IMR-90 (cell line): ENCODE data around the gene FTSJ3. TPM values are rescaled to one million over a fixed set of nuclear protein-coding genes. Genes with fewer than 3 reads are reported as not detected.

Source experiments
- ATAC-seq: fragments of 200-7000 bp; cut with Tn5 transposase; 2 replicates; pipeline ENCODE4 v1.9.1; 2020; ENCODE audit warnings: low read depth, mild to moderate bottlenecking, moderate library complexity
- BruUV-seq: library from RNA; stranded (reverse); fragments of 400-500 nt; replicated peaks from 2 replicates; lab custom pipeline; 2021; lab: Mats Ljungman, UMichigan
- CTCF ChIA-PET: fragments of 300-600 bp; formaldehyde crosslinking; extraction: SDS; loops from one replicate; lab custom pipeline; 2021; ENCODE audit warnings: antibody characterized with exemption; lab: Yijun Ruan, JAX
- POLR2A ChIA-PET: fragments of 300-600 bp; sonication (Branson Sonifier 250); formaldehyde crosslinking; loops from one replicate; lab custom pipeline; 2022; ENCODE audit warnings: antibody characterized with exemption; ENCODE audit not compliant: unreplicated experiment; lab: Charles Lee
- DNase-seq: peaks from one replicate; pipeline ENCODE4 v3.0.0; 2013
- H2AFZ ChIP-seq: replicated peaks from 2 replicates; pipeline ENCODE3; 2013; ENCODE audit warnings: low read length, mild to moderate bottlenecking; ENCODE audit not compliant: poor library complexity
- H2AK5ac ChIP-seq: 2 replicates; pipeline ENCODE4 v1.6.1; 2013; ENCODE audit warnings: low read depth, low read length, inconsistent platforms
- H2AK9ac ChIP-seq: replicated peaks from 2 replicates; pipeline ENCODE3; 2013; ENCODE audit warnings: mild to moderate bottlenecking, low read depth, low read length, moderate library complexity; ENCODE audit not compliant: poor library complexity
- H2BK120ac ChIP-seq: 2 replicates; pipeline ENCODE4 v1.6.1; 2013; ENCODE audit warnings: low read depth, low read length, inconsistent platforms
- H2BK15ac ChIP-seq: 3 replicates; pipeline ENCODE4 v1.6.1; 2013; ENCODE audit warnings: low read depth, low read length, inconsistent platforms
- H2BK20ac ChIP-seq: 2 replicates; pipeline ENCODE4 v1.6.1; 2013; ENCODE audit warnings: low read depth, mild to moderate bottlenecking, inconsistent platforms, low read length, moderate library complexity
- H2BK5ac ChIP-seq: 2 replicates; pipeline ENCODE4 v1.6.1; 2013; ENCODE audit warnings: mild to moderate bottlenecking, low read depth, low read length, inconsistent platforms; ENCODE audit not compliant: poor library complexity, severe bottlenecking
- H3K14ac ChIP-seq: replicated peaks from 2 replicates; pipeline ENCODE4 v1.6.1; 2013; ENCODE audit warnings: low read depth, low read length, inconsistent platforms
- H3K18ac ChIP-seq: 2 replicates; pipeline ENCODE4 v1.6.1; 2013; ENCODE audit warnings: low read depth, low read length, control low read depth
- H3K23ac ChIP-seq: 2 replicates; pipeline ENCODE4 v1.6.1; 2013; ENCODE audit warnings: low read depth, low read length, inconsistent platforms
- H3K27ac ChIP-seq: 2 replicates; pipeline ENCODE4 v1.5.1; 2013; ENCODE audit warnings: mild to moderate bottlenecking, control low read depth, low read length; ENCODE audit not compliant: insufficient read depth
- H3K27me3 ChIP-seq: 2 replicates; pipeline ENCODE4 v1.6.1; 2013; ENCODE audit warnings: low read length; ENCODE audit not compliant: control insufficient read depth, insufficient read depth
- H3K36me3 ChIP-seq: 2 replicates; pipeline ENCODE4 v1.6.1; 2013; ENCODE audit warnings: low read length, mixed read lengths; ENCODE audit not compliant: control insufficient read depth, insufficient read depth
- H3K4ac ChIP-seq: 2 replicates; pipeline ENCODE4 v1.6.1; 2013; ENCODE audit warnings: low read depth, low read length, inconsistent platforms
- H3K4me1 ChIP-seq: 2 replicates; pipeline ENCODE4 v1.6.1; 2013; ENCODE audit warnings: low read length, mixed read lengths; ENCODE audit not compliant: control insufficient read depth, insufficient read depth
- H3K4me2 ChIP-seq: 2 replicates; pipeline ENCODE4 v1.6.1; 2013; ENCODE audit warnings: low read depth, mild to moderate bottlenecking, control low read depth, low read length, moderate library complexity
- H3K4me3 ChIP-seq: 2 replicates; pipeline ENCODE4 v1.5.1; 2013; ENCODE audit warnings: low read depth, mild to moderate bottlenecking, control low read depth, low read length, moderate library complexity; ENCODE audit not compliant: insufficient read depth
- H3K56ac ChIP-seq: 2 replicates; pipeline ENCODE4 v1.6.1; 2013; ENCODE audit warnings: low read length, inconsistent platforms; ENCODE audit not compliant: insufficient read depth; ENCODE audit errors: extremely low read depth
- H3K79me1 ChIP-seq, 2 experiments: 2 replicates each; pipeline ENCODE4 v1.6.1; 2013; ENCODE audit warnings: low read length in 2 of 2, inconsistent platforms in 1 of 2, low read depth in 1 of 2
- H3K9ac ChIP-seq: 2 replicates; pipeline ENCODE4 v1.6.1; 2013; ENCODE audit warnings: low read depth, low read length, control low read depth
- H3K9me1 ChIP-seq: 2 replicates; pipeline ENCODE4 v1.6.1; 2013; ENCODE audit warnings: low read length, inconsistent platforms; ENCODE audit not compliant: insufficient read depth
- H3K9me3 ChIP-seq: 2 replicates; pipeline ENCODE4 v1.6.1; 2013; ENCODE audit warnings: low read length; ENCODE audit not compliant: control insufficient read depth, insufficient read depth
- H4K20me1 ChIP-seq: 2 replicates; pipeline ENCODE4 v1.6.1; 2013; ENCODE audit warnings: low read length, inconsistent platforms; ENCODE audit not compliant: insufficient read depth
- H4K5ac ChIP-seq: 2 replicates; pipeline ENCODE4 v1.6.1; 2013; ENCODE audit warnings: mild to moderate bottlenecking, low read depth, low read length, control low read depth
- H4K8ac ChIP-seq, 2 experiments: 2 replicates each; pipeline ENCODE4 v1.6.1; 2013; ENCODE audit warnings: low read depth in 2 of 2, low read length in 2 of 2, control low read depth in 1 of 2, inconsistent platforms in 1 of 2
- H4K91ac ChIP-seq: 2 replicates; pipeline ENCODE4 v1.6.1; 2013; ENCODE audit warnings: low read depth, low read length, inconsistent platforms; ENCODE audit not compliant: insufficient read depth
- BHLHE40 ChIP-seq: fragments of 150-350 bp; IDR thresholded peaks from 2 replicates; pipeline ENCODE4 v1.6.1; 2016; ENCODE audit warnings: mild to moderate bottlenecking, low read depth, low read length
- CHD1 ChIP-seq: IDR thresholded peaks from 2 replicates; pipeline ENCODE4 v1.6.1; 2012; ENCODE audit warnings: low read depth, low read length, improper control_type of control experiment
- CTCF ChIP-seq: conservative IDR thresholded peaks from 2 replicates; pipeline ENCODE4 v1.5.1; 2012; ENCODE audit warnings: mild to moderate bottlenecking, low read depth, low read length, improper control_type of control experiment
- RAD21 ChIP-seq: IDR thresholded peaks from 2 replicates; pipeline ENCODE4 v1.6.1; 2012; ENCODE audit warnings: low read length, improper control_type of control experiment
- RCOR1 ChIP-seq: IDR thresholded peaks from 2 replicates; pipeline ENCODE4 v1.6.1; 2012; ENCODE audit warnings: mild to moderate bottlenecking, low read length, improper control_type of control experiment; ENCODE audit not compliant: insufficient replicate concordance
- RFX5 ChIP-seq: IDR thresholded peaks from 2 replicates; pipeline ENCODE4 v1.8.0; 2012; ENCODE audit warnings: low read depth, mild to moderate bottlenecking, low read length, moderate library complexity
- WGBS, 2 experiments: methylation state at CpG; one replicate each; pipeline versions ENCODE4 v1.1.5 to v1.1.7; 2013; ENCODE audit warnings: missing lambda C conversion rate in 2 of 2; ENCODE audit not compliant: insufficient read length in 1 of 2; ENCODE audit errors: extremely low coverage in 2 of 2; 5-methylcytosine and 5-hydroxymethylcytosine counted together
- dilution Hi-C: fragments of 300-500 bp; cut with HindIII; formaldehyde crosslinking; loops from one replicate; pipeline ENCODE4 v1.14.3; 2018; ENCODE audit warnings: low sequenced_read_pairs; ENCODE audit not compliant: unreplicated experiment
- in situ Hi-C: fragments of 300-500 bp; cut with MboI; formaldehyde crosslinking; loops from 3 replicates; pipeline ENCODE4 v1.14.3; 2019; ENCODE audit warnings: low sequenced_read_pairs, inconsistent platforms, mixed read lengths
- intact Hi-C: fragments of 100-400 bp; cut with micrococcal nuclease; formaldehyde crosslinking; loops from 2 replicates; pipeline ENCODE4 v1.10.0; 2022
- polyA plus RNA-seq, 3 experiments: library from polyadenylated mRNA; depleted of rRNA; stranded (reverse); fragments of >200 nt; gene quantifications; 2 replicates each; pipeline ENCODE4 v1.2.3, GENCODE V29; 2012; ENCODE audit warnings: low replicate concordance in 1 of 3
- total RNA-seq: library from RNA; depleted of rRNA; stranded (reverse); fragments of >200 nt; gene quantifications from 2 replicates; pipeline ENCODE4 v1.2.3, GENCODE V29; 2012

Gene FTSJ3
- total and polyA plus RNA-seq, 2 of the 4 experiments (the other 2 are of a cell fraction) = 51.3 to 68.1 TPM

DNA sequence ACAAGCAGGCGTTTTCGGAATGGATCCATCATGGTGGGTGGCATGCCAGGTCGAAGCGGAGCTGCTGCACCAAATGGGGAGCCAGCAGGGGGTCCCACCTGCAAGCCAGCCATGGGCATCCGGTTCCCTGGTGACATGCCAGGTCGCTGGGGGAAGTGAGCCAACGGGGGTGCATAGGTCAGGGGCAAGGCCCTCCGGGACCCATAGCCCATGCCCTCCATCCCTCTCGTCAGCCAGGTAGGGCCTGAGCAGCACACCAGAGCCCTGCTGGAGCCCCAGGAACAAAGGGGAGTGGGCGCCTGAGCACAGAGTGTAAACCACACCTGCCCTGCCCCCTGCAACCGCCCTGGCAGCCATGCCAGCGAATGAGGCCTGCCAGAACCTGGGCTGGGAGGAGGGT is 10.0 kb upstream of the FTSJ3 start:
- Histone ChIP-seq H2AK5ac (no peak overlapping the region), H4K8ac (no peak overlapping the region), H2AK9ac (no peak overlapping the region), H2BK15ac (no peak overlapping the region), H3K4me1 (peaks cover 21% of the 10 kb centered on the region), H3K14ac (no peak overlapping the region), H4K91ac (no peak overlapping the region), H3K4me2 (no peak overlapping the region), H3K9me1 (peaks cover 12% of the 10 kb centered on the region), H4K20me1 (peaks cover 56% of the 10 kb centered on the region), H4K5ac (no peak overlapping the region), H2AFZ (no peak overlapping the region), H3K9ac (no peak overlapping the region), H3K27me3 (no peaks in the 10 kb centered on the region), H3K9me3 (no peaks in the 10 kb centered on the region), H3K56ac (no peak overlapping the region), H3K23ac (no peak overlapping the region), H3K27ac (no peak overlapping the region), H3K4me3 (no peak overlapping the region), H2BK20ac (no peak overlapping the region), H3K18ac (no peak overlapping the region), H3K79me1 (peaks cover 12 to 86% of the 10 kb centered on the region in 2 experiments; a peak in 3 of 4 replicates), H3K4ac (no peak overlapping the region), H3K36me3 (peaks cover 38% of the 10 kb centered on the region), H2BK120ac (no peak overlapping the region), H2BK5ac (no peak overlapping the region)
- DNase-seq (no peak), ATAC-seq (no peak)
- ChIA-PET POLR2A (no interaction called here), CTCF (no interaction called here)
- BruUV-seq = no TSS peak
- in situ Hi-C loops (no loop called here), intact Hi-C loops (no loop called here), dilution Hi-C loops (no loop called here)
- 83% methylated on average over 10 of the region's 12 CpGs; no CpG with 5 or more reads in 1 of the 2 experiments for WGBS, 2 experiments
- TF ChIP-seq RAD21 = no peak
- no peak for TF ChIP-seq CTCF
- TF ChIP-seq RCOR1 = no peak
- TF ChIP-seq RFX5 = no peak
- no peak for TF ChIP-seq BHLHE40
- no peak for TF ChIP-seq CHD1
